DOHH2 (cell line): ENCODE data around the gene ATXN3L.

Experiments used
- H3F3A ChIP-seq: fragments of 200-600 bp; sonication (generic), shearing (Covaris generic); 2 replicates; pipeline ENCODE4 v1.6.0; 2016; ENCODE audit warnings: antibody characterized with exemption, mild to moderate bottlenecking; ENCODE audit not compliant: control insufficient read depth, insufficient read depth
- H3K27ac ChIP-seq: fragments of 200-600 bp; sonication (generic); 2 replicates; pipeline ENCODE4 v1.5.1; 2014; ENCODE audit warnings: low read depth, mild to moderate bottlenecking, low read length, moderate library complexity
- H3K27me3 ChIP-seq: fragments of 200-600 bp; sonication (generic); 2 replicates; pipeline ENCODE4 v1.6.1; 2014; ENCODE audit warnings: mild to moderate bottlenecking, low read length, mixed read lengths; ENCODE audit not compliant: control insufficient read depth
- H3K36me3 ChIP-seq: fragments of 200-600 bp; sonication (generic); 2 replicates; pipeline ENCODE4 v1.6.1; 2014; ENCODE audit warnings: mild to moderate bottlenecking, low read length, moderate library complexity, mixed read lengths; ENCODE audit not compliant: control insufficient read depth
- H3K4me1 ChIP-seq: fragments of 200-600 bp; sonication (generic); 2 replicates; pipeline ENCODE4 v1.6.1; 2014; ENCODE audit warnings: mild to moderate bottlenecking, low read length, mixed read lengths; ENCODE audit not compliant: control insufficient read depth
- H3K4me2 ChIP-seq: fragments of 200-600 bp; sonication (generic); 2 replicates; pipeline ENCODE4 v1.6.0; 2014; ENCODE audit warnings: mild to moderate bottlenecking, low read length, moderate library complexity
- H3K4me3 ChIP-seq: fragments of 200-600 bp; sonication (generic); 2 replicates; pipeline ENCODE4 v1.5.1; 2014; ENCODE audit warnings: mild to moderate bottlenecking, low read length, mixed read lengths
- H3K79me2 ChIP-seq: fragments of 200-600 bp; sonication (generic); 2 replicates; pipeline ENCODE4 v1.6.1; 2014; ENCODE audit warnings: mild to moderate bottlenecking, low read length, mixed read lengths; ENCODE audit not compliant: control insufficient read depth
- H3K9me2 ChIP-seq: fragments of 200-600 bp; sonication (generic); replicated peaks from 2 replicates; pipeline ENCODE4 v1.6.1; 2014; ENCODE audit warnings: mild to moderate bottlenecking, low read length, mixed read lengths; ENCODE audit not compliant: control insufficient read depth
- H3K9me3 ChIP-seq: fragments of 200-600 bp; sonication (generic); 2 replicates; pipeline ENCODE4 v1.6.1; 2014; ENCODE audit warnings: antibody characterized with exemption, low read length, mixed read lengths; ENCODE audit not compliant: control insufficient read depth, insufficient read depth
- H4K20me1 ChIP-seq: fragments of 200-600 bp; sonication (generic); 2 replicates; pipeline ENCODE4 v1.6.0; 2014; ENCODE audit warnings: low read depth, mild to moderate bottlenecking, antibody characterized with exemption, low read length, moderate library complexity; ENCODE audit not compliant: control insufficient read depth, insufficient read depth
- EZH2phosphoT487 ChIP-seq: fragments of 200-600 bp; sonication (generic); IDR thresholded peaks from 2 replicates; pipeline ENCODE4 v1.6.1; 2017; ENCODE audit warnings: borderline replicate concordance, mild to moderate bottlenecking, antibody characterized with exemption, low read length, moderate library complexity, mixed read lengths
- TF ChIP-seq, protein P1 (sequence below): fragments of 200-600 bp; sonication (generic); IDR thresholded peaks from one replicate; pipeline ENCODE4 v1.5.1; 2014; ENCODE audit warnings: antibody characterized with exemption, mild to moderate bottlenecking, low read depth, low read length; ENCODE audit not compliant: poor library complexity, severe bottlenecking

ATXN3L gene

GRCh38 chrX:13270360-13270759 lies 49.5 kb downstream of the ATXN3L start:
- H3K9me3 ChIP-seq, result no peaks in the 10 kb centered on the region
- H3K79me2 ChIP-seq, result no peaks in the 10 kb centered on the region
- no peaks in the 10 kb centered on the region for H4K20me1 ChIP-seq
- no peaks in the 10 kb centered on the region for H3K4me1 ChIP-seq
- H3F3A ChIP-seq, result no peaks in the 10 kb centered on the region
- H3K27ac ChIP-seq, result no peak overlapping the region
- H3K27me3 ChIP-seq, result no peaks in the 10 kb centered on the region
- H3K4me2 ChIP-seq, result no peak overlapping the region
- H3K9me2 ChIP-seq, result no peaks in the 10 kb centered on the region
- H3K4me3 ChIP-seq, result no peak overlapping the region
- no peaks in the 10 kb centered on the region for H3K36me3 ChIP-seq
- no peak for TF ChIP-seq EZH2phosphoT487
- TF ChIP-seq, protein P1, sequence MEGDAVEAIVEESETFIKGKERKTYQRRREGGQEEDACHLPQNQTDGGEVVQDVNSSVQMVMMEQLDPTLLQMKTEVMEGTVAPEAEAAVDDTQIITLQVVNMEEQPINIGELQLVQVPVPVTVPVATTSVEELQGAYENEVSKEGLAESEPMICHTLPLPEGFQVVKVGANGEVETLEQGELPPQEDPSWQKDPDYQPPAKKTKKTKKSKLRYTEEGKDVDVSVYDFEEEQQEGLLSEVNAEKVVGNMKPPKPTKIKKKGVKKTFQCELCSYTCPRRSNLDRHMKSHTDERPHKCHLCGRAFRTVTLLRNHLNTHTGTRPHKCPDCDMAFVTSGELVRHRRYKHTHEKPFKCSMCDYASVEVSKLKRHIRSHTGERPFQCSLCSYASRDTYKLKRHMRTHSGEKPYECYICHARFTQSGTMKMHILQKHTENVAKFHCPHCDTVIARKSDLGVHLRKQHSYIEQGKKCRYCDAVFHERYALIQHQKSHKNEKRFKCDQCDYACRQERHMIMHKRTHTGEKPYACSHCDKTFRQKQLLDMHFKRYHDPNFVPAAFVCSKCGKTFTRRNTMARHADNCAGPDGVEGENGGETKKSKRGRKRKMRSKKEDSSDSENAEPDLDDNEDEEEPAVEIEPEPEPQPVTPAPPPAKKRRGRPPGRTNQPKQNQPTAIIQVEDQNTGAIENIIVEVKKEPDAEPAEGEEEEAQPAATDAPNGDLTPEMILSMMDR, result no peak

GRCh38 chrX:13268874-13269273 lies 51.0 kb downstream of the ATXN3L start:
- Histone ChIP-seq H3K4me2 (no peak overlapping the region), H3K36me3 (no peaks in the 10 kb centered on the region), H3K4me3 (no peak overlapping the region), H3K79me2 (no peaks in the 10 kb centered on the region), H3K27me3 (no peaks in the 10 kb centered on the region), H3K9me3 (no peaks in the 10 kb centered on the region), H3K27ac (no peak overlapping the region), H3K4me1 (peaks cover 2% of the 10 kb centered on the region), H3F3A (no peaks in the 10 kb centered on the region), H4K20me1 (no peaks in the 10 kb centered on the region), H3K9me2 (no peaks in the 10 kb centered on the region)
- TF ChIP-seq, protein P1, result no peak
- no peak for TF ChIP-seq EZH2phosphoT487
